HG03064 (cell line): Measurements from ENCODE around the gene SNX14.
"Not testable (repeated sequence)": the region's sequence is repeated elsewhere in the genome, so short reads cannot be mapped to it uniquely, and the experiment has no call there.

Experiments
- ATAC-seq: cut with Tn5 transposase; IDR thresholded peaks from one replicate; pipeline ENCODE4 v1.9.1; 2021; ENCODE audit warnings: low read depth; ENCODE audit not compliant: unreplicated experiment

The SNX14 gene

GRCh38 chr6:85524281-85524680 lies 69.4 kb downstream of the SNX14 start:
- ATAC-seq: not testable (repeated sequence)

GRCh38 chr6:85516168-85516567 lies 77.5 kb downstream of the SNX14 start:
- no peak for ATAC-seq

- ATAC-seq: no peak
These were observed 87.1 kb downstream of the SNX14 start for GRCh38 chr6:85506441-85507093.

- no peak for ATAC-seq
These were observed 94.9 kb downstream of the SNX14 start for GRCh38 chr6:85498596-85499258.

- ATAC-seq: no peak
These were observed 96.8 kb downstream of the SNX14 start for GRCh38 chr6:85496856-85497255.

- ATAC-seq: no peak
These were observed 97.6 kb downstream of the SNX14 start for GRCh38 chr6:85496009-85496579.

- ATAC-seq: no peak
These were observed 98.8 kb downstream of the SNX14 start for GRCh38 chr6:85494547-85495536.

GRCh38 chr6:85493389-85493788 lies 100.3 kb downstream of the SNX14 start:
- no peak for ATAC-seq

GRCh38 chr6:85490516-85491248 lies 103.0 kb downstream of the SNX14 start:
- ATAC-seq: no peak

GRCh38 chr6:85484948-85485347 lies 108.7 kb downstream of the SNX14 start:
- ATAC-seq: no peak

GRCh38 chr6:85483846-85484245 lies 109.8 kb downstream of the SNX14 start:
- no peak for ATAC-seq

- ATAC-seq: peak; percentile 93
These were observed 110.6 kb downstream of the SNX14 start for GRCh38 chr6:85482905-85483700.

- no peak for ATAC-seq
These were observed 111.3 kb downstream of the SNX14 start for GRCh38 chr6:85482206-85482904.

- no peak for ATAC-seq
These were observed 114.5 kb downstream of the SNX14 start for GRCh38 chr6:85479208-85479607.

GRCh38 chr6:85476532-85476931 lies 117.1 kb downstream of the SNX14 start:
- no peak for ATAC-seq

GRCh38 chr6:85473748-85474147 lies 119.9 kb downstream of the SNX14 start:
- no peak for ATAC-seq

- ATAC-seq: no peak
These were observed 120.9 kb downstream of the SNX14 start for GRCh38 chr6:85472744-85473143.

- ATAC-seq: no peak
These were observed 123.6 kb downstream of the SNX14 start for GRCh38 chr6:85470023-85470410.
